HG02943 (cell line): ENCODE data around the gene SURF1.
"Not testable (repeated sequence)": the region's sequence is repeated elsewhere in the genome, so short reads cannot be mapped to it uniquely, and the experiment has no call there.

Experiments used
- ATAC-seq: cut with Tn5 transposase; IDR thresholded peaks from one replicate; pipeline ENCODE4 v1.9.1; 2021; ENCODE audit warnings: mild to moderate bottlenecking, low read depth, moderate library complexity; ENCODE audit not compliant: unreplicated experiment

The SURF1 gene

GRCh38 chr9:133327834-133328484, 28.3 kb downstream of the SURF1 start:
- ATAC-seq: no peak

GRCh38 chr9:133327021-133327420, 29.3 kb downstream of the SURF1 start:
- not testable (repeated sequence) for ATAC-seq

- ATAC-seq: no peak
Measured at GRCh38 chr9:133323991-133324703, 32.1 kb downstream of the SURF1 start.

- no peak for ATAC-seq
Measured at GRCh38 chr9:133323211-133323610, 33.1 kb downstream of the SURF1 start.

- no peak for ATAC-seq
Measured at GRCh38 chr9:133322701-133323100, 33.6 kb downstream of the SURF1 start.

- ATAC-seq: no peak
Measured at GRCh38 chr9:133321411-133321935, 34.8 kb downstream of the SURF1 start.

GRCh38 chr9:133320421-133320881, 35.8 kb downstream of the SURF1 start:
- ATAC-seq: no peak

GRCh38 chr9:133317551-133317950, 38.7 kb downstream of the SURF1 start:
- not testable (repeated sequence) for ATAC-seq

- ATAC-seq: no peak
Measured at GRCh38 chr9:133315997-133316396, 40.3 kb downstream of the SURF1 start.

- no peak for ATAC-seq
Measured at GRCh38 chr9:133309608-133310007, 46.7 kb downstream of the SURF1 start.

GRCh38 chr9:133307301-133307700, 49.0 kb downstream of the SURF1 start:
- no peak for ATAC-seq

- no peak for ATAC-seq
Measured at GRCh38 chr9:133306242-133307204, 49.8 kb downstream of the SURF1 start.

GRCh38 chr9:133305731-133306130, 50.6 kb downstream of the SURF1 start:
- ATAC-seq: no peak

GRCh38 chr9:133304477-133305377, 51.6 kb downstream of the SURF1 start:
- no peak for ATAC-seq

- ATAC-seq: no peak
Measured at GRCh38 chr9:133304158-133304470, 52.2 kb downstream of the SURF1 start.

GRCh38 chr9:133303266-133304157, 52.8 kb downstream of the SURF1 start:
- ATAC-seq: no peak
